Ascending aorta (tissue), 2 donors: Measurements from ENCODE around the gene FAM8A1. TPM values are rescaled to one million over a fixed set of nuclear protein-coding genes. Genes with fewer than 3 reads are reported as not detected.
A peak's percentile ranks its signal among the peaks of the same experiment; 100 is the strongest.

Experiments
- DNase-seq, 2 donors: peaks; one replicate each; pipeline ENCODE4 v3.0.0-alpha.2; 2019; ENCODE audit warnings: low spot score in 2 of 2
- H3K27ac ChIP-seq, 2 donors: fragments of 200-600 bp; sonication (generic); one replicate each; pipeline ENCODE4 v1.5.1; 2016 to 2017; ENCODE audit warnings: mild to moderate bottlenecking in 1 of 2
- H3K27me3 ChIP-seq: fragments of 200-600 bp; sonication (generic); one replicate; pipeline ENCODE4 v1.5.1; 2017
- H3K36me3 ChIP-seq, 2 donors: fragments of 200-600 bp; sonication (generic); one replicate each; pipeline ENCODE4 v1.5.1; 2016
- H3K4me1 ChIP-seq, 2 donors: fragments of 200-600 bp; sonication (generic); one replicate each; pipeline ENCODE4 v1.5.1; 2016 to 2017; ENCODE audit warnings: mild to moderate bottlenecking in 1 of 2
- H3K4me3 ChIP-seq, 2 donors: fragments of 200-600 bp; sonication (generic); one replicate each; pipeline ENCODE4 v1.5.1; 2016 to 2017; ENCODE audit warnings: mild to moderate bottlenecking in 1 of 2
- H3K9me3 ChIP-seq, 2 donors: fragments of 200-600 bp; sonication (generic); one replicate each; pipeline ENCODE4 v1.5.1; 2016
- intact Hi-C: fragments of 100-400 bp; cut with DNase I; formaldehyde crosslinking; loops from one replicate; pipeline ENCODE4 v1.15.1; 2023
- total RNA-seq: library from RNA; depleted of rRNA; stranded (reverse); fragments of >200 nt; gene quantifications from one replicate; pipeline ENCODE4 v1.1.0, GENCODE V29; 2016
- TF ChIP-seq, protein P1 (sequence below), 3 experiments: fragments of 200-600 bp in 2 of 3; fragments of 450-650 bp in 1 of 3; sonication (generic) in 2 of 3; IDR thresholded peaks; one replicate each; pipeline ENCODE4 v1.5.1; 2016 to 2019; ENCODE audit warnings: antibody characterized with exemption in 3 of 3, mild to moderate bottlenecking in 1 of 3, moderate library complexity in 1 of 3

FAM8A1 gene, protein sequence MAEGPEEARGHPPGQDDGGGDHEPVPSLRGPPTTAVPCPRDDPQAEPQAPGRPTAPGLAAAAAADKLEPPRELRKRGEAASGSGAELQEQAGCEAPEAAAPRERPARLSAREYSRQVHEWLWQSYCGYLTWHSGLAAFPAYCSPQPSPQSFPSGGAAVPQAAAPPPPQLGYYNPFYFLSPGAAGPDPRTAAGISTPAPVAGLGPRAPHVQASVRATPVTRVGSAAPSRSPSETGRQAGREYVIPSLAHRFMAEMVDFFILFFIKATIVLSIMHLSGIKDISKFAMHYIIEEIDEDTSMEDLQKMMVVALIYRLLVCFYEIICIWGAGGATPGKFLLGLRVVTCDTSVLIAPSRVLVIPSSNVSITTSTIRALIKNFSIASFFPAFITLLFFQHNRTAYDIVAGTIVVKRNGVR
- total RNA-seq = 31.5 TPM

DNA sequence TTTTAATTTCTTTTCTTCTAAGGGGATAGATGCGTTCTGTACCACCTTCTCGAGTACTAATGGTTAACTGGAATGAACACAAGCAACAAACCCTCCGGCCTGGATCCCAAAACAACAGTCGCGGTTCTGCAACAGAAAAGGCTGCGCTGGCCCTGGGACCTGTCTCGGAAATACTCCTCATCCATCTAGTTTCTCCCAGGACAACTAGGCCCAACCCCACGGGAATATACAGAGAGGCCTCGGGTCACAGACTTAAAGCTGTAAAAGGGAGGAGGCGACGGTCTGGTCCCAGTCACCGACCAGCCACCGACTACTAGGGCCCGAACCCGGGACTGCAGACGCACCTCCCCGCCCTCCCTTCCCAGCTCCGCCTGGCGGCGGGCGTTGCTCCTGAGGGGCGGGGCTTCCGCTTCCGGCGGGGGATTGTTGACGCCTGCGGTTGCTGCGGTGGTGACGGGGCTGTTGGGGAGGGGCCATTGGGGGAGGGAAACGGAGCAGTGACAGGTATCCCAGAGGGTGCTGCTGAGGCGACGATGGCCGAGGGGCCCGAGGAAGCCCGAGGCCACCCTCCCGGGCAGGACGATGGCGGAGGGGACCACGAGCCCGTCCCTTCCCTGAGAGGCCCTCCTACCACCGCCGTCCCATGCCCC lies at the start of gene FAM8A1:
FAM8A1 (plus strand) TSS at position 426 of the 650 bp plus-strand sequence; CDS start at position 534, 108 bp downstream.
- peaks cover 0 to 4% of the 10 kb centered on the region in 2 donors for H3K4me1 ChIP-seq
- peaks cover 3 to 7% of the 10 kb centered on the region in 2 donors for H3K36me3 ChIP-seq
- peak within 1 kb of the TSS; percentile 94 to 98 for H3K4me3 ChIP-seq
- DNase-seq = peak; percentile 74 to 96
- no peaks in the 10 kb centered on the region for H3K27me3 ChIP-seq
- H3K27ac ChIP-seq = peak within 1 kb of the TSS; percentile 94 to 97
- TF ChIP-seq, protein P1, sequence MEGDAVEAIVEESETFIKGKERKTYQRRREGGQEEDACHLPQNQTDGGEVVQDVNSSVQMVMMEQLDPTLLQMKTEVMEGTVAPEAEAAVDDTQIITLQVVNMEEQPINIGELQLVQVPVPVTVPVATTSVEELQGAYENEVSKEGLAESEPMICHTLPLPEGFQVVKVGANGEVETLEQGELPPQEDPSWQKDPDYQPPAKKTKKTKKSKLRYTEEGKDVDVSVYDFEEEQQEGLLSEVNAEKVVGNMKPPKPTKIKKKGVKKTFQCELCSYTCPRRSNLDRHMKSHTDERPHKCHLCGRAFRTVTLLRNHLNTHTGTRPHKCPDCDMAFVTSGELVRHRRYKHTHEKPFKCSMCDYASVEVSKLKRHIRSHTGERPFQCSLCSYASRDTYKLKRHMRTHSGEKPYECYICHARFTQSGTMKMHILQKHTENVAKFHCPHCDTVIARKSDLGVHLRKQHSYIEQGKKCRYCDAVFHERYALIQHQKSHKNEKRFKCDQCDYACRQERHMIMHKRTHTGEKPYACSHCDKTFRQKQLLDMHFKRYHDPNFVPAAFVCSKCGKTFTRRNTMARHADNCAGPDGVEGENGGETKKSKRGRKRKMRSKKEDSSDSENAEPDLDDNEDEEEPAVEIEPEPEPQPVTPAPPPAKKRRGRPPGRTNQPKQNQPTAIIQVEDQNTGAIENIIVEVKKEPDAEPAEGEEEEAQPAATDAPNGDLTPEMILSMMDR (IDR thresholded peaks at IDR 0.05) = peak; percentile 53 to 74 (median 56)
- no peaks in the 10 kb centered on the region for H3K9me3 ChIP-seq
- intact Hi-C loops = loop anchor here (1.0 to 2.0 kb wide), 2 partner anchors 39 to 106 kb away; partner anchors contain the start of gene NUP153

DNA sequence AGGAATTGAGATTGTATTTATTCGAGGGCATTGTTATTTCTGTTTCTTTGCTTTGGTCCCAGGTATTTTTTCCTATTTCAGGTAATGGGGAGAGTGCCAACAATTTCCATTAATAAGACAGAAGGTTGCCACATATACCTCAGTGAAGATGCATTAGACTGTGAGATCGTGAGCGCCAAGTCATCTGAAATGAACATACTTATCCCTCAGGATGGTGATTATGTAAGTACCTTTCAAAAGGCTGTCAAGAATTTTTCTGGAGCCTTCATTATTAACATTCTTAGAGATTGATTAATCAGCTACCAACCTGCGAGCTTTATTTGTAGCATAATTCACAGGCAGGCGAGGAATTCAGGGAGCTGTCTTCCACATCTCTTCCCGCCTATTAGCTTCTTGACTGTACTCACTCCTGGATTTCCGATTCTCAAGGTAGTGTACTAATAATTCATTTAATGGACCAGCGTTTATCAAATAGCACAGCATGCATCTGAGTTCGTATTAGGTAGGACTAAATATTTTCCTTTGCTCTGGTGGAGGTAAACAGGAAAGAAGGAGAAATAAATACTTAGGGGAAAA lies 48.6 kb upstream of the FAM8A1 start:
- no peak overlapping the region for H3K4me3 ChIP-seq
- no peaks in the 10 kb centered on the region for H3K4me1 ChIP-seq
- no peaks in the 10 kb centered on the region for H3K27me3 ChIP-seq
- intact Hi-C loops = no loop called here
- DNase-seq = no peak
- no peaks in the 10 kb centered on the region for H3K9me3 ChIP-seq
- peaks cover 18 to 28% of the 10 kb centered on the region in 2 donors for H3K36me3 ChIP-seq
- TF ChIP-seq, protein P1 (IDR thresholded peaks at IDR 0.05) = no peak
- H3K27ac ChIP-seq = no peak overlapping the region

DNA sequence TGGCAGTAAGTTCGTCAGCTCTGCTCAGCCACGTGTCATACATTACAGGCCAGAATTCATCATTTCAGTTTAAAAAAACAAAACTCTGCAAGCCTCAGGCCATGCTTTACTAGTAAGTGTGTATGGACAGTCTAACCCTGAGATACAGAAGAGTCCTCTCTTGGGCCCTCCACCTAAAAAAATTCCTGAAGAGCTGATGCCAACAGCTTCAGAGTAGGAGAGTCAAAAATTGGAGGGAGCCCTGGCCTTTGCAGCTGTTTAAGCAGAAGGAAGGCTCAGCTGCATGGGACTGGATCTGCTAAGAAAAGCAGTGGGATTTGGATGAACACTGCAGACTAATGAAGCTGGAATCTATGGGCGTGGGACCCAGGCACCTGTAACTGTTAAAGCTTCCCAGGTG lies 47.2 kb upstream of the FAM8A1 start:
- H3K4me3 ChIP-seq = no peak overlapping the region
- no peaks in the 10 kb centered on the region for H3K9me3 ChIP-seq
- H3K27ac ChIP-seq = no peak overlapping the region
- no peaks in the 10 kb centered on the region for H3K4me1 ChIP-seq
- peaks cover 18 to 28% of the 10 kb centered on the region in 2 donors for H3K36me3 ChIP-seq
- H3K27me3 ChIP-seq = no peaks in the 10 kb centered on the region
- TF ChIP-seq, protein P1 (IDR thresholded peaks at IDR 0.05) = no peak
- intact Hi-C loops = no loop called here
- DNase-seq = no peak

DNA sequence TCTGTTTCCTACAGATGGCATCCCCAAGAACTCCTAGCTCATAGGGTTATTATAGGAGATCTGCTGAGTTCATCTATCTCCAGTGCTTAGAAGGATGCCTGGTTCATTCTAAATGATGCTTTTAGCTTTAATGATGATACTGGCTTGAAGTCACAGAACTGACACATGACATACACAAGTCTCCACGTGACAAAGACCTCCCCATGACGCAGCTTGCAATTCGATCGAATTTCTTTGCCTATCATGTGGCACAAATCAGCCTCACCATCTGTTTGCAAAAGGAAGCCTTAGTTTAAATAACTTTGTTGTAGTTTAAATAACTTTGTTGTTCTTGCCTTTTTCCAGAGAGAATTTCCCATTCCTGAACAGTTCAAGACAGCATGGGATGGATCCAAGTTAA lies 44.1 kb upstream of the FAM8A1 start:
- H3K27me3 ChIP-seq = no peaks in the 10 kb centered on the region
- H3K36me3 ChIP-seq = peaks cover 18 to 28% of the 10 kb centered on the region in 2 donors
- no peaks in the 10 kb centered on the region for H3K9me3 ChIP-seq
- intact Hi-C loops = no loop called here
- no peaks in the 10 kb centered on the region for H3K4me1 ChIP-seq
- no peak overlapping the region for H3K4me3 ChIP-seq
- no peak overlapping the region for H3K27ac ChIP-seq
- DNase-seq = no peak
- TF ChIP-seq, protein P1 (IDR thresholded peaks at IDR 0.05) = no peak

DNA sequence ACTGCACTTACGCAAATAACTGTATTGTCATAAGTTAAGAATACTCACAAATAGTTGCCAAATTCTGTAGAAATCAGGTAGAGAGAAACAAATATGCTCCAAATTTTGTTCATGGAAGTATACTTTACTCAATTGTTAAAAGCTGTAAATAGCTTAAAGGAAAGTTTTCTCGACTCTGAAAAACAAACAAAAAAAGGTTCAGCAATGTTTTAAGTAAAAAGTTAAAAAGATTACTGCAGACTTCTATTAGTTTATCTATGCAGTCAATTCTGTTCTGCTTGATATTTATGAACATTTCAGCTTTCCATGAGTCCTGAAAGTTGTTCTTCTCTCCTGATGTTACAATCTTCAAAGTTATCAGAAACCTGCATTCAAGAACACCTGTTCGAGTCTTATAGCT lies 37.5 kb upstream of the FAM8A1 start:
- DNase-seq = no peak
- Histone ChIP-seq H3K4me1 (no peaks in the 10 kb centered on the region), H3K27ac (no peak overlapping the region), H3K4me3 (no peak overlapping the region), H3K36me3 (no peaks in the 10 kb centered on the region), H3K9me3 (no peaks in the 10 kb centered on the region), H3K27me3 (no peaks in the 10 kb centered on the region)
- intact Hi-C loops = no loop called here
- TF ChIP-seq, protein P1 (IDR thresholded peaks at IDR 0.05) = no peak
